Epithelial cell of proximal tubule (primary cell): ENCODE data around the gene SUSD6. TPM values are rescaled to one million over a fixed set of nuclear protein-coding genes. Genes with fewer than 3 reads are reported as not detected.
"Not testable (repeated sequence)": the region's sequence is repeated elsewhere in the genome, so short reads cannot be mapped to it uniquely, and the experiment has no call there.

ENCODE experiments used
- DNase-seq: peaks from one replicate; pipeline ENCODE4 v3.0.0-alpha.2; 2011; ENCODE audit warnings: low read depth
- H3K4me3 ChIP-seq: 2 replicates; pipeline ENCODE4 v1.5.1; 2011; ENCODE audit warnings: low read depth, mild to moderate bottlenecking, low read length
- total RNA-seq: library from RNA; depleted of rRNA; stranded (reverse); fragments of >200 nt; gene quantifications from 2 replicates; pipeline ENCODE4 v1.2.3, GENCODE V29; 2015
- TF ChIP-seq, protein P1 (sequence below): conservative IDR thresholded peaks from 2 replicates; pipeline ENCODE4 v1.5.1; 2012; ENCODE audit warnings: low read depth, mild to moderate bottlenecking, low read length

The SUSD6 gene
- total RNA-seq, 1 donor from 2014 or later = 6.2 TPM

DNA sequence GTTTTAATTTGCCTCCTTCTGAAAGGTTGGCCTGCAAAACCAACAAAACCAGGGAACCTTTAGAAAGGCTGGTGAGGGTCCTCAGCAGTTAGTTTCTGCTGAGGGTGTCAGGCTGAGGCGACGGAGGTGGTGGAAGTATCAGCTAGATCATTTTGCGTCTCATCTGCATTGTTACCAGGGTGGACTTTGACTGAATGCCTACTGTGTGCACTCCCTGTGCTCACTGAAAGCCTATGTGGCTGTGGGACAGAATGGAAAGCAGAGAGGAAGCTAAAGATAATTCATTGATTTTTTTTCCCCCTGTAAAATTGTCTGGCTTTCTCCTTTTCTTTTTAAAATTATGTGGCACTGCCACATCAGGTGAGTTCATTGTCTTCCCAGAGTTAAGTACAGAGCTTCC lies 87.2 kb downstream of the SUSD6 start:
- H3K4me3 ChIP-seq = no peak overlapping the region
- no peak for DNase-seq
- TF ChIP-seq, protein P1, sequence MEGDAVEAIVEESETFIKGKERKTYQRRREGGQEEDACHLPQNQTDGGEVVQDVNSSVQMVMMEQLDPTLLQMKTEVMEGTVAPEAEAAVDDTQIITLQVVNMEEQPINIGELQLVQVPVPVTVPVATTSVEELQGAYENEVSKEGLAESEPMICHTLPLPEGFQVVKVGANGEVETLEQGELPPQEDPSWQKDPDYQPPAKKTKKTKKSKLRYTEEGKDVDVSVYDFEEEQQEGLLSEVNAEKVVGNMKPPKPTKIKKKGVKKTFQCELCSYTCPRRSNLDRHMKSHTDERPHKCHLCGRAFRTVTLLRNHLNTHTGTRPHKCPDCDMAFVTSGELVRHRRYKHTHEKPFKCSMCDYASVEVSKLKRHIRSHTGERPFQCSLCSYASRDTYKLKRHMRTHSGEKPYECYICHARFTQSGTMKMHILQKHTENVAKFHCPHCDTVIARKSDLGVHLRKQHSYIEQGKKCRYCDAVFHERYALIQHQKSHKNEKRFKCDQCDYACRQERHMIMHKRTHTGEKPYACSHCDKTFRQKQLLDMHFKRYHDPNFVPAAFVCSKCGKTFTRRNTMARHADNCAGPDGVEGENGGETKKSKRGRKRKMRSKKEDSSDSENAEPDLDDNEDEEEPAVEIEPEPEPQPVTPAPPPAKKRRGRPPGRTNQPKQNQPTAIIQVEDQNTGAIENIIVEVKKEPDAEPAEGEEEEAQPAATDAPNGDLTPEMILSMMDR = no peak

DNA sequence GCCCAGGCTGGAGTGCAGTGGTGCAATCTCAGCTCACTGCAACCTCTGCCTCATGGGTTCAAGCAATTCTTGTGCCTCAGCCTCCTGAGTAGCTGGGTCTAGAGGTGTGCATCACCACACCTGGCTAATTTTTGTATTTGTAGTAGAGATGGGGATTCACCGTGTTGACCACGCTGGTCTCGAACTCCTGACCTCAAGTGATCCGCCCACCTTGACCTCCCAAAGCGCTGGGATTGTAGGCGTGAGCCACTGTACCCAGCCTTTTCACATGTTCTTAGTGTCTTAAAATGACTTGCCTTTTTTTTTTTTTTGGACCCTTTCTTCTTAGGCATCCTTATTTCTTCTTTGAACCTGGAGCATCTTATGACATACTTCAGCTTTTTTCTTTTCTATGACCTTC lies 87.8 kb downstream of the SUSD6 start:
- not testable (repeated sequence) for DNase-seq

DNA sequence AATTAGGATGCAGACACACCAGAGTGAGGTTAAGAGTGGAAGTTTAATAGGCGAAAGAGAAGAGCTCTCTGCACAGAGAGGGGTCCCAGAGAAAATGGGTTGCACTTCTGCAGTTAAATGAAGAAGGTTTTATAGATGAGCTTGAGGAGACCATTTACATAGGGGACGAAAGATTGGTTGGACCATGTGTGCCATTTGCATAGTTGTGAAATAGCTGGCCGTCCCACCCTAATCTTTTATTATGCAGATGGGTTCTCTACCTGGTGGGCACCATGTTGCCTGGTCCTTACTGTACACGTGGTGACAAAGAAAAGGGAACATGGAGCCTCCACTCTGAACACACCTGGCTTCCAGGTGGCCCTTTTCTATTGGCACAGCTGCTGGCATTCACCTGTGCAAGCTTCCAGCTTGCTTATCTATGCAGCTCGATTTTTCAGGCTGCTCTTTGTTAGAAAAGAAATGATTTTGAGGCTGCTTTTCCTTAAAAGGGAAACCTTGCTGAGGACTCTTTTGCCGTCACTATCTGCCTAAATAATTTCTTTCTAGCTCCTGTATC lies 88.4 kb downstream of the SUSD6 start:
- TF ChIP-seq, protein P1 = no peak
- no peak for DNase-seq
- no peak overlapping the region for H3K4me3 ChIP-seq

More for the DNA sequence above, 87.8 kb downstream of the SUSD6 start:
- H3K4me3 ChIP-seq = not testable (repeated sequence)

DNA sequence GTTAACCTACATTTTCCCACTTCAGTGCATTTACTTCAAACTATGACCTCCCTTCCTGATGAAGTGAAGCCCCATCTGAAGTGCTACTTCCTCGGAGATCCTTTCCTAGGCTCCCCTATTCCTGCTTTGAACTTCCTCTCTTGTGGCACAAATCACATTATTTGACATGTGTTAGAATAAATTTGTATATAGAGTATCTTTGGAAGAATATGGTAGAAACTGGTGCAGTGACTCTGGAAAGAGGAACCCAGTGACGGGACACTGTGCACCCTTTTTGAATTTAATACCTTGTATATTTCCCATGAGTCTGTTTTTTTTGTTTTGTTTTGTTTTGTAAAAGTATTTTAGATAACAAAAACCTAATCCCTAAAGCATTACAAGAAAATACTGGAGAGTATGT lies 89.2 kb downstream of the SUSD6 start:
- TF ChIP-seq, protein P1 = no peak
- DNase-seq = no peak
- no peak overlapping the region for H3K4me3 ChIP-seq

DNA sequence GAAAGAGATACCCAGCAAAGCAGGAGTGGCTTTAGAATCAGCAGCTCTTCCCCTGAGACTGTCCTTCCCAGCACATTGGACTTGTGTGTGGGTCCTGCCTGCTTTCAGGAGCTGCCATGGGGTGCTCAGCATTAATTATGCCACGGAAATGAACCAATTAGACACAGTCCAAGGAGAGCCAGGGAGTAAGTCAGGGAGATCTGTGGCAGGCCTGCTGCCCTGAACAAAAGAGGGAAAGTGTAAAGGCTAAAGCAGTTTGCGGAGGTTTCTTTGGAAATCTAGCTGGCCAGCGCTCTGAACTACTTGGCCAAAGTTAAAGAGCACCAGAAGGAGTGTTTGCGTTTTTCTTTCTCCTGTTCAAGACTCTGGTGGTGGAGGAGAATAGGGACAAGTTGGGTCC lies 89.9 kb downstream of the SUSD6 start:
- no peak overlapping the region for H3K4me3 ChIP-seq
- no peak for DNase-seq
- TF ChIP-seq, protein P1 = no peak

DNA sequence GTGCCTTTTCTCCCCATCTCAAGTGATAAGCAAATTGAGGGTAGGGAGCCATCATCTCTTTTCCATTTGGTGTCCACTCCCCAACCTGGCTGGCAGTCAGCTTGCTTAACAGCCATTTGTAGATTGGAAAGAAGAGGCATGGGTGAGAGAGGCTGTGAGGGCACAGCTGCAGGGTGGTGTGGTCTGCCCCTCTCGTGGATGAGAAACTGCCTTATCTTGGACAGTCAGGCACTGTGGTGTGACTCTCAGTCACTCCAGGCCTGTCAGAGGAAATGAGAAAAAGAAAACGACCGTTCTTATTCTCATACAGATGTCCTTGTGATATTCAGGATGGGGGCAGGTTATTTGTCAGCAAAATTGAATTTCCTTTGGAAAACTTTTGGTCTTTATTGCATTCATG lies 90.5 kb downstream of the SUSD6 start:
- no peak overlapping the region for H3K4me3 ChIP-seq
- no peak for DNase-seq
- TF ChIP-seq, protein P1 = no peak

DNA sequence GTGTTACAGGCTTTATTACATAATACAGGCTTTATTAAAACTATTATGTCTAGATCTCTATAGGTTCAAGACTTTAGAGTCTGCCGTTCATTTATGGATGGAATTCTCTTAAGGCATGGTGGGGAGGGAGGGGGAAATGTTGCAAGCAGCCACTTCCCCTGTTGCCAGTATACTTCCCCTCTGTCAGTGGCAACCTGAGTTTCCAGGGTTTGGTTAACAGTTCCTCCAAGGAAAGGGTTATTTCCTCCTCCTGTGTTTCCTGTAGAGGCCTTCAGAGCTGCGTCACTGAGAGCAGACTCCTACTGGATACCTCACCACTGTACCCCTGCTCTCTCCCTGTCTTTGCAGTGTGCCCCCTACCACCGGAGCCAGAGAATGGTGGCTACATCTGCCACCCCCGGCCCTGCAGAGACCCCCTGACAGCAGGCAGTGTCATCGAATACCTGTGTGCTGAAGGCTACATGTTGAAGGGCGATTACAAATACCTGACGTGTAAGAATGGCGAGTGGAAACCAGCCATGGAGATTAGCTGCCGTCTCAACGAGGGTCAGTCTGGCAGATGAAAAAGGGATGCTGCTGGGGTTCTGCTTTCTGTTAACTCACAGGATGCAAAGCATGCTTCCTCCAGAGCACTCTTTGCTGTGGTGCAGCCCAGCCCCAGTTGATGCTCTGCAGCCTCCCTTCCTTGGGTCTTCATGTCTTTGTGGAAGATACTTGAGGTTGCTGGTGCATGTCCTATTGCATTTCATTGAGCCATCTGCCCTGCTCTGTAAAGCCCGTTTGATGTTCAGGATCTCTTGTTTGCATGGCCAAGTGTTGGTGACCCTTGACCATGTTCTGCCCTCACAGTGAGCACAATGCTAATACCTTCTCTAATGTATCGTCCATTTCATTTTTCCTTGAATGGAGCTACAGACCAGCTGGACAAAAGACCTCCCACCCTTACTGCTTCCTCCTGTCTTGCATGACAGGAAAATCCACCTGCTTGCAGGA lies 91.9 kb downstream of the SUSD6 start:
- H3K4me3 ChIP-seq = no peak overlapping the region
- TF ChIP-seq, protein P1 = no peak
- DNase-seq = no peak
